Left lobe of liver (tissue), 2 donors: ENCODE measurements around the gene RDM1. TPM values are rescaled to one million over a fixed set of nuclear protein-coding genes. Genes with fewer than 3 reads are reported as not detected.

ENCODE experiments used
- ATAC-seq: fragments of 200-7000 bp; cut with Tn5 transposase; one replicate; pipeline ENCODE4 v1.9.1; 2020; ENCODE audit warnings: mild to moderate bottlenecking, moderate library complexity
- DNase-seq: peaks from one replicate; pipeline ENCODE4 v3.0.0-alpha.2; 2020; ENCODE audit warnings: low spot score
- total RNA-seq: library from RNA; stranded (reverse); gene quantifications from one replicate; pipeline ENCODE4 v1.2.1, GENCODE V29; 2021
- donor health status: DM: no; HTN: no; CAD: no; lungs with moderate emphysema.
- donor health status: DM: no; HTN: yes; CAD: no.

The RDM1 gene
- total RNA-seq, 1 donor from 2014 or later: not detected

GRCh38 chr17:35934760-35935159 is 4.2 kb upstream of the RDM1 start:
- ATAC-seq: no peak

GRCh38 chr17:35932586-35932985 is 2.0 kb upstream of the RDM1 start:
- DNase-seq (no peak), ATAC-seq (no peak)

More at GRCh38 chr17:35934760-35935159, 4.2 kb upstream of the RDM1 start:
- DNase-seq: no peak

GRCh38 chr17:35931794-35932425 is 1.3 kb upstream of the RDM1 start:
- ATAC-seq (no peak), DNase-seq (no peak)

- ATAC-seq: peak; percentile 59
- DNase-seq: no peak
Observed at GRCh38 chr17:35927714-35928113, 2.9 kb downstream of the RDM1 start.

- no peak for DNase-seq
- ATAC-seq: no peak
Observed at GRCh38 chr17:35923609-35924114, 6.9 kb downstream of the RDM1 start.

GRCh38 chr17:35920229-35920628 is 10.3 kb downstream of the RDM1 start:
- no peak for DNase-seq
- no peak for ATAC-seq

- ATAC-seq: no peak
Observed at GRCh38 chr17:35918665-35919064, 11.9 kb downstream of the RDM1 start.

GRCh38 chr17:35917519-35918213 is 12.9 kb downstream of the RDM1 start:
- ATAC-seq (no peak), DNase-seq (no peak)

More at GRCh38 chr17:35918665-35919064, 11.9 kb downstream of the RDM1 start:
- no peak for DNase-seq

- ATAC-seq (peak; percentile 74), DNase-seq (peak; percentile 68)
Observed at GRCh38 chr17:35915153-35915964, 15.2 kb downstream of the RDM1 start.

GRCh38 chr17:35914354-35914753 is 16.2 kb downstream of the RDM1 start:
- ATAC-seq (no peak), DNase-seq (no peak)

GRCh38 chr17:35913609-35914008 is 17.0 kb downstream of the RDM1 start:
- ATAC-seq (peak; percentile 51), DNase-seq (peak; percentile 59)

GRCh38 chr17:35912942-35913341 is 17.6 kb downstream of the RDM1 start:
- ATAC-seq (peak; percentile 69), DNase-seq (peak; percentile 69)

- ATAC-seq (no peak), DNase-seq (no peak)
Observed at GRCh38 chr17:35912339-35912912, 18.1 kb downstream of the RDM1 start.

- DNase-seq (no peak), ATAC-seq (no peak)
Observed at GRCh38 chr17:35909408-35909807, 21.2 kb downstream of the RDM1 start.

GRCh38 chr17:35907691-35908090 is 22.9 kb downstream of the RDM1 start:
- no peak for DNase-seq
- no peak for ATAC-seq

GRCh38 chr17:35906926-35907637 is 23.5 kb downstream of the RDM1 start:
- DNase-seq (no peak), ATAC-seq (no peak)

- DNase-seq (no peak), ATAC-seq (no peak)
Observed at GRCh38 chr17:35906191-35906925, 24.2 kb downstream of the RDM1 start.

- ATAC-seq (no peak), DNase-seq (no peak)
Observed at GRCh38 chr17:35903451-35903850, 27.1 kb downstream of the RDM1 start.

GRCh38 chr17:35901631-35902175 is 28.9 kb downstream of the RDM1 start:
- DNase-seq (no peak), ATAC-seq (no peak)
